CD8-positive, alpha-beta memory T cell (primary cell): ENCODE data around the gene C1QTNF9B. TPM values are rescaled to one million over a fixed set of nuclear protein-coding genes. Genes with fewer than 3 reads are reported as not detected.

Experiments
- CTCF ChIA-PET: fragments of 350-600 bp; sonication (Branson Sonifier 250); formaldehyde crosslinking; loops from one replicate; lab custom pipeline; 2021; ENCODE audit warnings: antibody characterized with exemption; lab: Charles Lee
- POLR2A ChIA-PET: fragments of 350-600 bp; sonication (Branson Sonifier 250); formaldehyde crosslinking; loops from one replicate; lab custom pipeline; 2021; ENCODE audit warnings: antibody characterized with exemption; lab: Charles Lee
- DNase-seq, 5 donors: peaks; one replicate each; pipeline versions ENCODE4 v3.0.0 to v3.0.0-alpha.2; 2020 to 2022; ENCODE audit warnings: mixed read lengths in 1 of 5
- H3K27ac ChIP-seq: one replicate; pipeline ENCODE4 v1.7.0; 2013; ENCODE audit warnings: low read depth, mild to moderate bottlenecking, low read length, moderate library complexity
- H3K27me3 ChIP-seq: 2 replicates; pipeline ENCODE4 v1.7.0; 2013; ENCODE audit warnings: low read length, mild to moderate bottlenecking; ENCODE audit not compliant: insufficient read depth, poor library complexity, severe bottlenecking
- H3K36me3 ChIP-seq: 2 replicates; pipeline ENCODE4 v1.7.0; 2013; ENCODE audit warnings: mild to moderate bottlenecking, low read length, moderate library complexity; ENCODE audit not compliant: insufficient read depth
- H3K4me1 ChIP-seq: 2 replicates; pipeline ENCODE4 v1.7.0; 2013; ENCODE audit warnings: mild to moderate bottlenecking, low read length, moderate library complexity; ENCODE audit not compliant: insufficient read depth
- H3K4me3 ChIP-seq: 2 replicates; pipeline ENCODE4 v1.7.0; 2013; ENCODE audit warnings: mild to moderate bottlenecking, low read length
- H3K9me3 ChIP-seq: 2 replicates; pipeline ENCODE4 v1.7.0; 2013; ENCODE audit warnings: mild to moderate bottlenecking, low read length
- H3K27ac Mint-ChIP-seq, 8 donors: one replicate each; pipeline ENCODE4 v1.8.0; 2020 to 2021; ENCODE audit warnings: mixed read lengths in 8 of 8, mild to moderate bottlenecking in 6 of 8, inconsistent platforms in 3 of 8, moderate library complexity in 3 of 8
- H3K27me3 Mint-ChIP-seq, 2 donors: one replicate each; pipeline ENCODE4 v1.8.0; 2020 to 2021; ENCODE audit warnings: mixed read lengths in 2 of 2, mild to moderate bottlenecking in 1 of 2, moderate library complexity in 1 of 2
- H3K36me3 Mint-ChIP-seq, 3 donors: one replicate each; pipeline ENCODE4 v1.8.0; 2020 to 2021; ENCODE audit warnings: mixed read lengths in 3 of 3, inconsistent platforms in 1 of 3, mild to moderate bottlenecking in 1 of 3
- H3K4me1 Mint-ChIP-seq, 3 donors: one replicate each; pipeline ENCODE4 v1.8.0; 2020 to 2021; ENCODE audit warnings: mixed read lengths in 3 of 3, inconsistent platforms in 1 of 3, mild to moderate bottlenecking in 1 of 3
- H3K4me3 Mint-ChIP-seq, 7 donors: one replicate each; pipeline ENCODE4 v1.8.0; 2020 to 2021; ENCODE audit warnings: mixed read lengths in 7 of 7, mild to moderate bottlenecking in 6 of 7, moderate library complexity in 4 of 7, inconsistent platforms in 2 of 7
- H3K9me3 Mint-ChIP-seq, 5 donors: one replicate each; pipeline ENCODE4 v1.8.0; 2020 to 2022; ENCODE audit warnings: mixed read lengths in 5 of 5, mild to moderate bottlenecking in 3 of 5, moderate library complexity in 2 of 5, inconsistent platforms in 1 of 5
- polyA plus RNA-seq: library from polyadenylated mRNA; unstranded; fragments of 300-500 nt; fragmentation: Illumina TruSeq; gene quantifications from one replicate; pipeline ENCODE4 v1.2.3, GENCODE V29; 2021
- total RNA-seq, 2 experiments: library from RNA; stranded (reverse); gene quantifications; one replicate each; pipeline ENCODE4 v1.2.3, GENCODE V29; 2021

The C1QTNF9B gene
- total and polyA plus RNA-seq, 3 experiments from 2014 or later: not detected

GRCh38 chr13:23842406-23842805 lies 54.9 kb downstream of the C1QTNF9B start:
- DNase-seq: no peak
- ChIA-PET POLR2A (no interaction called here), CTCF (no interaction called here)
- no peaks in the 10 kb centered on the region for H3K27me3 Mint-ChIP-seq
- no peak overlapping the region for H3K4me3 Mint-ChIP-seq
- no peaks in the 10 kb centered on the region for H3K9me3 Mint-ChIP-seq
- no peak overlapping the region for H3K27ac Mint-ChIP-seq
- Histone ChIP-seq H3K27me3 (no peaks in the 10 kb centered on the region), H3K4me1 (no peaks in the 10 kb centered on the region), H3K36me3 (peaks cover 1% of the 10 kb centered on the region), H3K27ac (no peak overlapping the region), H3K9me3 (no peaks in the 10 kb centered on the region), H3K4me3 (no peak overlapping the region)
- peaks cover 8 to 11% (median 9%) of the 10 kb centered on the region in 3 donors for H3K4me1 Mint-ChIP-seq
- peaks cover 5 to 49% (median 20%) of the 10 kb centered on the region in 3 donors for H3K36me3 Mint-ChIP-seq

Other genes starting within 250 kb of the C1QTNF9B start
- gene MIPEP, start 8.1 kb downstream of the C1QTNF9B start, total RNA-seq: 10 to 100 TPM; 18.8 to 23.7 TPM
- 17.9 TPM for gene MIPEP, start 8.1 kb downstream of the C1QTNF9B start, polyA plus RNA-seq